Activated naive CD8-positive, alpha-beta T cell treated with anti-CD3 and anti-CD28 coated beads, Interleukin-2, amount 50 U/mL, for 16 hours (primary cell): ENCODE measurements around the gene EVL.
"Not testable (repeated sequence)": the region's sequence is repeated elsewhere in the genome, so short reads cannot be mapped to it uniquely, and the experiment has no call there.

ENCODE experiments used
- DNase-seq: peaks from one replicate; pipeline ENCODE4 v3.0.0-alpha.2; 2020; ENCODE audit warnings: low read depth, low spot score

EVL gene

DNA sequence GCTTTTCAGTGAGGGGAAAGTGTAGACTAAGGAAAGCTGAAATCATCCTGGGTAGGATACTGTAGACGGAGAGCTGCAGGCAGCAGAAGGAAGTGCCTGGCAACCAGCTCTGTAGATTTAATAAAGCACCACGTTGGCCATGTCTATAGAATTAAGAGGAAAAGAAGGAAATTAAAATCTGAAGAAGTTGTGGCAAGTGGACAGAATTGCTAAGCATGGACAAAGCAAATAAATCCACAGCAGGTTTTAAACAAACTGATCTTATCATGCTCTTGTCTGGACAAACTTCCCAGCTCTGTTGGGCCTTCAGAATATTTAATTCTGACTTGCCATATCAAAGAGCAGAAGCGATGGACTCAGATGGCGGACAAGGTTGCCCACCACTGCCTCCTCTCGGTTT is 27.2 kb upstream of the EVL start:
- DNase-seq: no peak

DNA sequence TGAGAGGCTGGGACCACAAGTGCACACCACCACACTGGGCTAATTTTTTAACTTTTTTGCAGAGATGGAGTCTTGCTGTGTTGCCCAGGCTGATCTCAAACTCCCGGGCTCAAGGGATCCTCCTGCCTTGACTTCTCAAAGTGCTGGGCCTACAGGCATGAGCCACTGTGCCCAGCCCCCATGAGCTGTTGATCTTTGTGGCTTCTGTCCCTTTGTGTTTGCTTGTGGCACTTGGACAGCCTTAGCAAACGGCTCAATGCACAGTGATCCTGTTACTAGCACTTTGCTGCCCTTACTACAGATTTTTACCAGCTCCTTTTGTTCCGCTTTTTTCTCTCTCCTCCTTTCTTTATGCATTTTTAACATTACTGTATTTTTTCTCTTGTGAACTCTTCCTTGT is 25.3 kb upstream of the EVL start:
- DNase-seq: no peak

DNA sequence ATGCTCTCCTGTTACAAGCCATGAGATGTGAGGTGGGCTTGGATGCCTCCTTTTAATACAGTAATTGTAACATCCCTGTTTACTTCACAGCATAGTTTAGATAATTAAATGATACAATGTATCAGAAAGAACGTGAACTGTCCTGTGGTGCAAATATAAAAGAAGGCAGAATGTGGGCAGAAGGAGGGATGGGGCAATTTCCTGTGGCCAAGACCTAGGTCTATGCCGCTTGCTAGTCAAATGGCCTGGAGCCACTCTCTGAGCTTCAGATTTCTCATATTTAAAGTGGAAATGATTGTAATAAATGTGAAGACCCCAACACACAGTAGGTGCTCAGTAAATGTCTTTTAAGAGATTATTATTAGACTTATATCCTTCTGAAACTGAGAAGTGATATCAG is 24.0 kb upstream of the EVL start:
- DNase-seq: no peak

DNA sequence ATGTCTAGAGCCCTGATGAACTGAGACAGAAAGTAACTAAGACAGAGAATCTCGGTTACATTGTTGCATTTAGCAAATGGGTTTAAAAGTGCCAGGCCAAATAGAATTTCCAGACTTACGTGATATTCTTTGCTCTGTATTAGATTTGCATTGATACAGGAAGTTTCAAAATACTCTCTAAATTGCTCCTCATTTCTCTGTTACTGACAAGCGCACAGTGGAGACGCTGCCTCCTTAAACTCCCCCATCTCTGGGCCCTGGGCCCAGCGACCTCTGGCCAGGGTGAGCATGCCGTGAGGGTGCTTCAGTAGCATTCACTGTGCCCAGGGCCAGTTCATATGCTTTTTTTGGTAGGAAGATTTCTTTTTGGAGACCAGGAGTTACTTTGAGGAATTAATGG is 22.9 kb upstream of the EVL start:
- no peak for DNase-seq

DNA sequence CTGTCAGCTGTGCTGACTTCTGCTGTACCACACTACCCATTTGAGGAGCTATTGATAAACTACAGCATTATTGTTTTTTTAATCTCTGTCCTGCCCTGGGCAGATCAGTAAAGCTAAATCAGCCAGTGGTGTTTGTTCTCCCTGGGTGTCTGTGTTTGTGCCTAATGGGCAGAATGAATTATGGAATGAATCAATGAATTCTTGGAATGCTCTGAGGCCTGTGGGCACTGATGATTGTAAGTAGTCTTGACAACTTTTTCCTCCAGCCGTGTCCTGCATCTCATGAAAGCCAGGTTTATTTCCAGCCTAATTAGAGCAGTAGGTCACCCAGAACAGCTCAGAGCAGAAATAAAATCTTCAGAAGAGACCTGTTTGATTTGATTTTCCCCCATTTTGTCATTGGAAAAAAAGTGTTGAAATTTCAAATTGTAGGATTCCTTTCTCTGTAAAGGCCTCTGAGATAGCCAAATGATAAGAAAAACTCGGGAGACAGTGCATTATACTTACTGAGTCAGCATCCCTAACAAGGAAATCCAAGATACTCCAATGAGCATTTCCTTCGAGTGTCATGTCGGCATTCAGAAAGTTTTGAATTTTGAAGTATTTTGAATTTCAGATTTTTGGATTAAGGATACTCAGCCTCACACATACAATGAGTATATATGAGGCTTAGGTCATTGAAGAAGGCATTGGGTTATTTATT is 19.4 kb upstream of the EVL start:
- DNase-seq: no peak

DNA sequence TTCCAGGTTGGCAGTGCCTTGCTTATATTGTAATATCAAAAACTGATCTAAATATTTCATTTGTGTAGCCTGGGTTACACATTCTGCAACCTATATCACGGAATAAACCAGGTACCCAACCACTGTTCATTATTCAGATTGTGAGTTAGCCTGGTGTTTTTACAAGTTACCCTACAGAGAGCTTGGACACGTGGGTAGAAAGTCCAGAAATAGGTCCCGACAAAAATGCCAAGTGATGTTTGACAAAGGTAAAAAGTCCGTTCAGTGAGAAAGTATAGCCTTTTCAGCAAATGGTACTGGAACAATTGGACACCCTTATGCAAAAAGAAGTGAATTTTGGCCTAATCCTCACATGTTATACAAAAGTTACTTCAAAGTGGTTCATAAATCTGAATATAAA is 17.6 kb upstream of the EVL start:
- DNase-seq: no peak

DNA sequence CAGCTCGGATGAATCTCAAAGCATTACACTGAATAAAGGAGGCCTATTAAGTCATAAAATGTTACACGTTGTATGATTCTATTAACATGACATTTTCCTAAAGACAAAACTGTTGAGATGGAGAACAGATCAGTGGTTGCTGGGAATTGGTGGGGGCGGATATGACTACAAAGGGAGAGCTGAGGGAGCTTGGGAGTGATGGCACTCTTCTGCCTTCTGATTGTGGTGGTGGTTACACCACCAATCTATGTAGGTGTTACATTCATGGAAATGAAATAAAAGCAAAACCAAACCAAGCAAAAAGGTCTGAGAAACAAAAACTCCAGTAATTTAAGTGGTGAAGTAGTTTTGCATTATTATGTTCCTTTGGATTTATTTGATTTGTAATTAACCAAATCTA is 16.4 kb upstream of the EVL start:
- no peak for DNase-seq

DNA sequence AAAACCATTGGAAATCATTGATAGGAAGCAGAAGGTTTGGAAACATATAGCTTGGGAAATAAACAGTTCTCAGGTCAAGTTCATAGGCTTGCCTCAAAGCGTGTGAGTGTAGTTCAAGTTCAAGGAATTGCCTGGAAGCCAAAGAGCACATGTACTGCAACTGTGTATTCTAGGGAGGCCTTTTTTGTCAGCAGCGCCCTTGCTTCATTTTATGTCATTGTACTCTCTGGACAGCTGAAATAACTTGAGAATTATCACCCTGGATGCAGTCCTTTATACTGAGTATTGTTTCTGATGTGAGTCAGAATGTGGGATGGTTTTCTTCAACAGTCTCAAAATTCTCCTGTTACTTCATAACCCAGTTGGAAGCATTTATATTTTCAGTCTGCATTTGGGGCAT is 16.0 kb upstream of the EVL start:
- no peak for DNase-seq

DNA sequence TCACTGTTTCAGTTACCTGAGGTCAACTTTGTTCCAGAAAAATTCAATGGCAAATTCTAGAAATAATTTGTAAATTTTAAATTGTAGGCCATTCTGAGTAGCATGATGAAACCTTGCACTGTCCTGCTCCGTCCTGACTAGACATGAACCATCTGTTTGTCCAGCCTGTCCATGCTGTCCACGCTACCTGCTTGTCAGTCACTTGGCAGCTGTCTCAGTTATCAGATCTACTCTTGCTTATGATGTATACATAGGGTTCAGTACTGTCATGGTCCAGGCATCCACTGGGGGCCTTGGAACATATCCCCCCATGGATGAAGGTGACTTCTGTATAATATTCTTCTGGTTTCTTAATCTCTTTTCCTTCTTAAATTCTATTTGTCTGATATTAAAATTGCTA is 14.1 kb upstream of the EVL start:
- DNase-seq: no peak

DNA sequence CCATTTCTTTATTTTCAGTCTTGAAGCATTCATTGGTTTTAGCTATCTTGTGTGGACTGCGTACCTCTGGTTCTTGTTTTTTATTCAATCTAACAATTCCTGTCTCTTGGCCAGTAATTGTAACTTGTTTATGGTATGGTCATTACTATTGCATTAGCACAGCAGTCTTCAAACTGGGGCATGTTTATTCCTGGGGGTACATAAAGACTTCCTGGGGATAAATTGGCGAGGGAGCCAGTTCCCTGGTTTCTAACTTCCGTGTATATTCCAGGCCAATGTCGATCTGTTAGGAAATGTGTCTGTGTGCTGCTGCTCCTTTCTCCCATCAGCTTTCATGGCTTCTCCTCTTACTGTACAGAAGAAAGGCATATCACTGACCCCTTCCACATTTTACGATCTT is 13.7 kb upstream of the EVL start:
- DNase-seq: no peak

DNA sequence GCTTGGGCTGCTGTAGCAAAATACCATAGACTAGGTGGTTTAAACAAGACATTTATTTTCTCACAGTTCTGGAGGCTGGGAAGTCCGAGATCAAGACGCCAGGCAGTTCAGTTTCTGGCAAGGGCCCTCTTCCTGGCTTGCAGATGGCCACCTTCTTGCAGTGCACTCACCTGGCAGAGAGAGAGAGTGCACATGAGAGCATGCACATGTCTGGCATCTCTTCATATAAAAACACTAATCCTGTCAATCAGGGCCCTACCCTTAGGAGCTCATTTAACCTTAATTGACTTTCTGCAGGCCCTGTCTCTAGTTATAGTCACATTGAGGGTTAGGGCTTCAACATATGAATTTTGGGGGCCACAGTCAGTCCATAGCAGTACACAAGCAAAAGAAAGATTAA is 12.4 kb upstream of the EVL start:
- no peak for DNase-seq

DNA sequence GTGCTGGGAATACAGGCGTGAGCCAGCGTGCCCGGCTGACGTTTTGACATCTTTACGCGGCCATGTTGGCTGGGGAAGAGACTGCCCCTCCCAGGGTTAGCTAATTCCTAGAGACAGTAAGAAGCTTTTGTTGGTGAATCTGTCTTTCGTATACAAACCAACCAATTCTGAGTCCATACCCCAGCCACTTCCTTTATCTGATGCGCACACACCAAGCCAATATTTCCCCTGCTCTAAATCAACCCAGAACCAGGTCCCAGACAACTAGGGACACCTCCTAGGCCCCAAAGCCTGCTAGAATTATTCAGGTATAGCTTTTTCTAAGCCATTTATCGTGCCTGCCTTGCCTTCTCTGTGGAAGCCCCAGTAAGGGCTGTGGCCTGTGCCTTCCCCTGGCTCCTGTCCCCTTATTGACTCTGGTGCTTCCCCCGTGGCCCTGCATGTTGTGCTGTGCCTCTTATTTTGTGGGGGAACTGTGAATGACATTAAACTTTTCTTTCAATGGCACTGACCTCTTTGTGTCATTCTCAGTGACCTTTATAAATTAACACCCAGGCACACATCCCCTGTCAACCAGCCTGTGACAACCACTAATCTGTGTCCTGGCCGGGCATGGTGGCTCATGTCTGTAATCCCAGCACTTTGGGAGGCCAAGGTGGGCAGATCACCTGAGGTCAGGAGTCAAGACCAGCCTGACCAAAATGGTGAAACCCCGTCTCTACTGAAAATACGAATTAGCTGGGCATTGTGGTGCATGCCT is 10.7 kb upstream of the EVL start:
- no peak for DNase-seq

DNA sequence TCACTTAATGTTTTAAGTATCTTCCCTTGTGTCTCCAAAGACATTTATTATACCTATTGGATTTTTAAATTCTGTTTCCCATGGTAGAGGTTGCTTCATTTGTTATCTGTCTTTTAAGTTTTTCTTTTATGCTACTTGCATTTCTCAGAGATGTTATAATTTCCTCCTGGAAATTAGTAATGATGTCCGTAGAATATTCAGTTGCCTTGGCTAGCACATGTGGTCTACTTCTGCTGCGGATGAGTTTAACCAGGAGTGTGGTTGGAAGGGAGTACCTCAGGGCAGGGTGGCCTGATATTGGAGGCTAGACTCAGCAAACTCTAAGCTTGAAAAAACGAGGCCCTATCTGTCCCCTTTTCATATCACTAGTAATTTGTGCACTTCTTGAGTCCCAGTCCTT is 8.8 kb upstream of the EVL start:
- no peak for DNase-seq

DNA sequence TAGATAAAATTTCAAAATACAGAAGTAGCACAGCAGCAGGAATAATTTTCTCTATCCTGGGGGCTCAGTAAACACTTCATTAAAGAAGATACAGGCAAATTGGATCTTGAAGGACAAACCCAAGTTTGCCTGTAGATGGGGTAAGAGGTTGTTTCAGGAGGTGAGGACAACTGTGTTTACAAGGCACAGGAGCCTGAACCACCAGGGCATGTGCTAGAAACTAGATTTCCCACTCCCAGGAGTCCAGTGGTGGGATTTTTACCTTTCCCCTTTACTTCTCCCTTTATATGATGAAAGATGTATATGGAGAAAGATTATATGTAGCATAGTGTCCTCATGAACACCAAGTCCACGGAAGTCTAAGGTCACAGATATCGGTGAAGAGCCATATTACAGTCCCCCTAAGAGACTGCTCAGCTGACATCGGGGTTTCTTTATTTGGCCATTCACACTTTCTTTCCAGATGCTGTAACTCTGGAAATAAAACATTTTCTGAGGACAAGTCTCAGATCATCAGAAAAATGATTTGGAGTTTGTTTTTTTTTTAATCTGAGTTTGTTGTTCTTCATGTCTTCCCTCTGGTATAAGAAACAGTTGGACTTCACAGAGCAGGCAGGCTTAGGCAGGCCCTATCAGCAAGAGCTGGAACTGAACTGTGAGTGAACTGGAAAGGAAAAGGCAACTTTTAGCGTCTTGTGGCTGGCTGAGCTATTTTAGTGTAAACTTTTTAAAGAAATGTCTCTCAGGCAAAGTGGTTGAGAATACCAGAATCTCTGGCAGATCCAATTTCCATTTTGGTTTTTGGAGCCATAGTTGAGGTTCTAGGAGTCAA is 8.0 kb upstream of the EVL start:
- DNase-seq: no peak

DNA sequence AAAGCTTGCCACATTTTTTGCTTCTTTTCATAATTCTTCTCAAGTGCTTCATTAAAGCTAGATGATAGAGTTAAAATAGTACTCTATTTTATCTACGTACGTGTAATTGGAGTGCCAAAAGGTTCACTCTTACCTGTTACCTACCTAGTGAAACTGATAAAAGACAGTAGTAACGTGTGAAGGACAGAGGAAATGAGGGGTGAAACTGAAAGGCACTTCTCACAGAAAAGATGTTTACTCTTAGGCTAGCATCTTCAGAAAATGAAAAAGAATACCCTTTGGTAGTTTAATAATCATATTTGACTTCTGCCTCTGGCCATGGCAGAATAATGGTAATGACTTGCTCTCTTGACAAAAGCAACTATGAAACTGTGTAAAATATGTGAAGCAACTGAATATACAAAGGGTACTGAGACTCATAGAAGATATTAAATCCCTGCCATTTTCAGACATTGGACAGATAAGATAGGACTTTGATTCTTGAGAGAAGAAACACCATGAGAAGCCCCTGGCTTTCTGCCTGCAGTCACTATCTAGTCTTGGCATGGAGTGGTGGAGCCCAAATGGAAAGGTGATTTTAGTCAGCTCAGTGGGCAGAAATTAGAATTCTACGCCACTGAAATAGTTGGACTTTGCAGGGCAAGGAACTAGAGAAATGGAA is 6.3 kb upstream of the EVL start:
- no peak for DNase-seq

DNA sequence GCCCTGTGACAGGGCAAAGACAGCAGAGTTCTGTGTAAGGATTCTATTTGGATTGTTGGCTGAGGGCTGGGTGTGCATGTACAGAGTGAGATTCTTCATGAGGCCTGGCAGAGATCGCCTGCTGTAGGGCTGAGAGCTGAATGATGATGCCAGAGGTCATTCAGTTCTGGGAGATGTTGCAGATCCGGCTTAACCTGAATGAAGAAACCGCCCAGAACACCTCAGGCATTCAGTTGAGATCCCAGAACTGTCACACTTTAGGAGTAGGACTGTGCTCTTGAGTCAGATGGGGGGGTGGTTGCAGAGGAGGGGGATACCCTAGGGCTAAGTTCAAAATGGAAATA is 5.8 kb upstream of the EVL start:
- DNase-seq: no peak

DNA sequence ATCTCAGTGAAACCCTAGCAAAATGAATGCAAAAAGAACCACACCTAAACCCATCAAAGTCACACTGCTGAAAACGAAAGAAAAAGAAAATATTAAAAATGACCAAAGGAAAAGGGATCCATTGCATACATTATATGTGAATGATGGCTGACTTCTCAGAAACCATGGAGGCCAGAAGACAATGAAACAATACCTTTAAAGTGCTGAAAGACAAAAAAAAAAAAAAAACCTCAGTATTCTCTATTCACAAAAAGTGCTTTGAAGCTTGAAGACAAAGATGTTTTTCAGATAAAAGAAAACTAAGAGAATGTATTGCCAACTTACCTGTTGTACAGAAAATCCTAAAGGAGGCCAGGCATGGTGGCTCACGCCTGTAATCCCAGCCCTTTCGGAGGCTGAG is 4.5 kb upstream of the EVL start:
- no peak for DNase-seq

DNA sequence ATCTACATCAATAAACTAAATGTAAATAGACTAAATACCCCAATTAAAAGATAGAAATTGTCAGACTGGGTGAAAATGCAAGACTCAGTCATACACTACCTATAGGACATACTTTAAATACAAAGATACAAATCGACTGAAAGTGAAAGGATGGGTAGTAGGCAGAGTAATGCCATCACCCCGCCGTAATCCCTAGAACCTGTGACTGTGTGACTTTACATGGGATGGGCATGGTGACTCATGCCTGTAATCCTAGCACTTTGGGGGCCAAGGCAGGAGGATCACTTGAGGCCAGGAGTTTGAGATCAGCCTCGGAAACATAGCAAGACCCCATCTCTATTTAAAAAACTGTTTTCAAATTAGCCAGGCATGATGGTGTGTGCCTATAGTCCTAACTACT is 2.6 kb upstream of the EVL start:
- no peak for DNase-seq

DNA sequence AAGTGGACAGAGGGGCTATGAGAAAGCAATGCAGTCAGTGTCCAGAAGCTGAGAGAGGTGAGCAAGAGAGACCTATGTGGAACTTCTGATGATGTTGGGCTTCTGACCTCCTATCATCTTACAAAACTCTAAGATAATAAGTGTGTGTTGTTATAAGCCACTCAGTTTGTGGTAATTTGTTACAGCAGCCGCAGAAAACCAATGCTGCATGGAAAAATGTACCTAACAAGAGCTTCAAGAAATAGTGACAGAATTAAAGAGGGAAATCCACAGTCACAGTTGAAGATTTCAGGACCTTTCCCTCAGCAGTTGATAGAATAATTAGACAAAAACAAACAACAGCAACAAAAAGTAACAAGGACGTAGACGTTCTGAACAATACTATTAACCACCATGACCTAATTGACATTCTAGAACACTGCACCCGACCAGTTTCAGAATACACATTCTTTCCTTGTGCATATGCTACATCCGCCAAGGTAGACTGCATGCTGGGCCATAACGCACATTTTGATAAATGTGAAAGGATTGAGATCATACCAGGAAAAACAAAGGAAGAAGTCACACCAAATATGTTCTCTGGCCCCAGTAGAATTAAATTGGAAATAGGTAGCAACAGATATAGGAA is 1.8 kb upstream of the EVL start:
- no peak for DNase-seq

DNA sequence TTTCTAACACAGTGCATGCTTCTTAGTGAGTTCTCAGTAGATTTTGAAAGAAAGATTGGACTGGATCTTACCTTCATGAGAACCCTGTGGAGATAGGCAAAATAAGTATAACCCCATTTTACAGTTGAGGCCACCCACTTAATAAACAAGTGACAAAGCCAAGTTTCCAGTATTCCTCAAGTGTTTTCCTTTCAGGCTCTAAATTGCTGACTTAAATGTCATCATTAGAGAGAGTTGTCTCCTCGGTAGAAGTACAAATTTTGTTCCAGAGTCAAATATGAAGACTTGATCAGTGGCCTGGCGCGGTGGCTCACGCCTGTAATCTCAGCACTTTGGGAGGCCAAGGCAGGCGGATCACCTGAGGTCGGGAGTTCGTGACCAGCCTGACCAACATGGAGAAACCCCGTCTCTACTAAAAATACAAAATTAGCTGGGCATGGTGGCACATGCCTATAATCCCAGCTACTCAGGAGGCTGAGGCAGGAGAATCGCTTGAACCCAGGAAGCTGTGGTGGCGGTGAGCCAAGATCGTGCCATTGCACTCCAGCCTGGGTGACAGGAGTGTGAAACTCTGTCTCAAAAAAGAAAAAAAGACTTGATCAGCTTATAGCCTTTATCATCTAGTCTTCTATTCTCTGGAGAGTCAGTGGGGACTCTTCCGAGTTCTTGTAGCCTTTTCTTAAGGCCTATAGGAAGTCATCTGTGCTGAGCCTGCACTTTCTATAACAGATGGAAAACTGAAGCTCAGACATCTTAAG is 708 bp upstream of the EVL start:
- DNase-seq: not testable (repeated sequence)

DNA sequence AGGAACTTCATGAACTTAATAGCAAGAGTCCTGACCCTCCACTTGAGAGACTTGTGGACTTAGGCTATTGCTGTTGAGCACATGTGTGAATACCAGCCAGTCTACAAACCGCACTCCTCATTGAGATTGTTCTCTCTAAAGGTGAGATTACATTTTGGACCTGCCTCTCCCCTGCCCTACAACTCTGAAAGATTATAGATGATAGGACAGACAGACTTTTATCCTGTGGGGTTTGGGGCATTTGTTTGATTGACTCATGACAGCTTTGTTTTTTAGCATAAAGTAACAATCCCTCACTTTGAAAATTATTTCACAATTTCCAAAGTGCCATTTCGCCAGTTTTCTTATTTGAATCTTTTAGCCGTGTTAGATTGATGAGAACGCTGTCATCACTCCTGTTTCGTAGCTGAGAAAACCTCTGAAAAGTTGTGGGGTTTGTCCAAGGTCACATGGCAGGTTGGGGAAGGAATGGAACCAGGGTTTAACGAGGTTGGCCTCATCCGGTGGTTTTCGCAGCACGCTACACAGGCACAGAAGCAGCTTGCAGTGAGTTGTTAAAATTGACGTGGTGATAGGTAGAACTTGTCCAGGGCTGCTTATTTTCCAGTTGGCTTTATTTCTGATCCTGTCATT is 836 bp downstream of the EVL start:
- peak; percentile 62 for DNase-seq
